ENCODE results near the gene WDR70. TPM values are rescaled to one million over a fixed set of nuclear protein-coding genes. Genes with fewer than 3 reads are reported as not detected.

The WDR70 gene
- total RNA-seq, 6 experiments from 2014 or later = 8.8 to 13.4 (median 11.3) TPM

- 83% methylated on average over 3 of the region's 3 CpGs for WGBS (ENCODE audit: insufficient coverage, low coverage, low lambda C conversion rate, missing lambda C conversion rate)
- intact Hi-C loops (cut with DNase I) = no loop called here
Observed at GRCh38 chr5:37496902-37497445, 117.9 kb downstream of the WDR70 start.

GRCh38 chr5:37501152-37501551, 122.0 kb downstream of the WDR70 start:
- no peak for DNase-seq
- no peak overlapping the region for H3K27ac ChIP-seq
- H3K36me3 ChIP-seq = no peaks in the 10 kb centered on the region
- no peaks in the 10 kb centered on the region for H3K4me1 ChIP-seq
- no peaks in the 10 kb centered on the region for H3K27me3 ChIP-seq
- no peaks in the 10 kb centered on the region for H3K9me3 ChIP-seq
- TF ChIP-seq POLR2A (IDR thresholded peaks at IDR 0.05) (no peak), CTCF (IDR thresholded peaks at IDR 0.05) (no peak)
- no peak for ATAC-seq
- WGBS (ENCODE audit: insufficient coverage, low coverage, low lambda C conversion rate, missing lambda C conversion rate) = 100% methylated on average over 1 of the region's 1 CpG
- intact Hi-C loops (cut with DNase I) = no loop called here
- no peak overlapping the region for H3K4me3 ChIP-seq

More at GRCh38 chr5:37496902-37497445, 117.9 kb downstream of the WDR70 start:
- H3K4me1 ChIP-seq = peaks cover 0 to 6% (median 0%) of the 10 kb centered on the region in 4 donors
- ATAC-seq (no peak), DNase-seq (no peak)
- H3K4me3 ChIP-seq = no peak overlapping the region
- H3K27me3 ChIP-seq = no peaks in the 10 kb centered on the region
- no peaks in the 10 kb centered on the region for H3K36me3 ChIP-seq
- no peak overlapping the region for H3K27ac ChIP-seq
- no peak for TF ChIP-seq POLR2A (IDR thresholded peaks at IDR 0.05)
- no peak for TF ChIP-seq CTCF (IDR thresholded peaks at IDR 0.05)
- H3K9me3 ChIP-seq = no peaks in the 10 kb centered on the region

DNA sequence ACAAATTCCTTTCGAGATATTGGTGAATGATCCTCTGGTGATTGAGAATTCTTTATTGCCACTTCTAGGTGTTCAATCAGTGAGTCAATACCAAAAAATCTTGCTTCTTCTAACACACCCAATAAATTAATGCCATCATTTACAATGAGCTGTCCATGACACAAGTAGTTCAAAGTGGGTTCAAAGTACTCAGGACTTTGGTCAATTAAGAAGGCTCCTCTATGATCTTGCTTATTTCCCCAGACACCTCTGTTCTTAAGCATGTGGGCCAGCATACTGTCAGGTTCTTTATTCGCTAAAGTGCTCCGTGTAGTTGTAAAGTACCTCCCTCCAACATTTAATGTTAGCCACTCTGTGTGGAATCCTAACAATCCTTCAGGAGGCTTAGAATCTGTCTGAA, 127.1 kb downstream of the WDR70 start:
- Histone ChIP-seq H3K36me3 (no peaks in the 10 kb centered on the region), H3K4me3 (no peak overlapping the region), H3K9me3 (no peaks in the 10 kb centered on the region), H3K27ac (no peak overlapping the region), H3K4me1 (no peaks in the 10 kb centered on the region), H3K27me3 (no peaks in the 10 kb centered on the region)
- 100% methylated on average over 1 of the region's 3 CpGs for WGBS (ENCODE audit: insufficient coverage, low coverage, low lambda C conversion rate, missing lambda C conversion rate)
- no peak for ATAC-seq
- TF ChIP-seq POLR2A (IDR thresholded peaks at IDR 0.05) = no peak
- no peak for TF ChIP-seq CTCF (IDR thresholded peaks at IDR 0.05)
- intact Hi-C loops (cut with DNase I) = no loop called here
- no peak for DNase-seq

- ATAC-seq = no peak
- H3K36me3 ChIP-seq = no peaks in the 10 kb centered on the region
- H3K27me3 ChIP-seq = no peaks in the 10 kb centered on the region
- H3K9me3 ChIP-seq = no peaks in the 10 kb centered on the region
- H3K4me1 ChIP-seq = no peaks in the 10 kb centered on the region
- DNase-seq = no peak
- no peak overlapping the region for H3K27ac ChIP-seq
- TF ChIP-seq CTCF (IDR thresholded peaks at IDR 0.05) = no peak
- no peak for TF ChIP-seq POLR2A (IDR thresholded peaks at IDR 0.05)
- WGBS (ENCODE audit: insufficient coverage, low coverage, low lambda C conversion rate, missing lambda C conversion rate) = 93% methylated on average over 5 of the region's 5 CpGs
- intact Hi-C loops (cut with DNase I) = no loop called here
- no peak overlapping the region for H3K4me3 ChIP-seq
Observed at GRCh38 chr5:37506722-37507121, 127.6 kb downstream of the WDR70 start.

DNA sequence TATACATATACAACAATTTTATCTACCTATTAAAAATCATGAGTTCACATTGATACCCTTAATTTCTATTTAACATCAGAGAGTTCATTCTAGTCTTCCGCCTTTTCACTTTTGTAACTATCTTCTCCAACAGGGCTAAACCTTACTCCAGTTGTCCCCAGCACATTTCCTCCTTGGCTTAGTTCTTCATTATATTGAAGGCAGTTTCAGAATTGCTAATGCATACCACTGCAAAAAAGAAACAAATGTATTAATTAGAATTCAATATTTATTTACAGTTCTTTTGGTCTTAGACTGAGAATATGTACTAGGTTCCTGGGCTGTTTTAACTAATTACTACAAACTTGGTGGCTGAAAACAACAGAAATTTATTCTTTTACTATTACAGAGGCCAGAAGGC, 132.5 kb downstream of the WDR70 start:
- no peaks in the 10 kb centered on the region for H3K27me3 ChIP-seq
- WGBS (ENCODE audit: insufficient coverage, low coverage, low lambda C conversion rate, missing lambda C conversion rate) = 87% methylated on average over 1 of the region's 1 CpG
- no peak overlapping the region for H3K27ac ChIP-seq
- no peaks in the 10 kb centered on the region for H3K9me3 ChIP-seq
- no peak overlapping the region for H3K4me3 ChIP-seq
- no peak for TF ChIP-seq CTCF (IDR thresholded peaks at IDR 0.05)
- TF ChIP-seq POLR2A (IDR thresholded peaks at IDR 0.05) = no peak
- no peaks in the 10 kb centered on the region for H3K4me1 ChIP-seq
- no peak for ATAC-seq
- no peaks in the 10 kb centered on the region for H3K36me3 ChIP-seq
- no peak for DNase-seq
- intact Hi-C loops (cut with DNase I) = no loop called here
